HepG2 (cell line): Measurements from ENCODE around the gene ANKRD13D. TPM values are rescaled to one million over a fixed set of nuclear protein-coding genes. Genes with fewer than 3 reads are reported as not detected.
A peak's percentile ranks its signal among the peaks of the same experiment; 100 is the strongest.

Experiments
- ARID2 ChIP-seq: sonication (generic); formaldehyde crosslinking; IDR thresholded peaks from 2 replicates; pipeline ENCODE4 v1.8.1; 2022; ENCODE audit warnings: mild to moderate bottlenecking, missing genetic modification reagents, borderline replicate concordance
- ATF3 ChIP-seq: sonication (generic); formaldehyde crosslinking; IDR thresholded peaks from 2 replicates; pipeline ENCODE4 v1.4.0; 2020; ENCODE audit warnings: missing genetic modification reagents
- CHD4 ChIP-seq: fragments of 200-600 bp; sonication (generic); IDR thresholded peaks from 2 replicates; pipeline ENCODE4 v1.7.0; 2017; ENCODE audit warnings: mild to moderate bottlenecking, low read length, borderline replicate concordance
- CREM ChIP-seq, 2 experiments: sonication (generic) in 1 of 2; formaldehyde crosslinking in 1 of 2; IDR thresholded peaks; 2 replicates each; pipeline versions ENCODE4 v1.4.0 to v1.6.1; 2016 to 2020; ENCODE audit warnings: antibody characterized with exemption in 1 of 2, mild to moderate bottlenecking in 1 of 2, missing genetic modification reagents in 1 of 2
- FOSL2 ChIP-seq: sonication (generic); formaldehyde crosslinking; IDR thresholded peaks from 2 replicates; pipeline ENCODE4 v1.4.0; 2020; ENCODE audit warnings: missing genetic modification reagents
- GATA4 ChIP-seq: sonication (generic); IDR thresholded peaks from 2 replicates; pipeline ENCODE4 v1.6.1; 2016; ENCODE audit warnings: antibody characterized with exemption, low read depth, borderline replicate concordance
- KLF6 ChIP-seq: IDR thresholded peaks from 2 replicates; pipeline ENCODE4 v1.8.0; 2016; ENCODE audit warnings: missing biosample characterization, missing genetic modification reagents
- NR2F2 ChIP-seq: IDR thresholded peaks from 2 replicates; pipeline ENCODE4 v1.6.1; 2012; ENCODE audit warnings: low read depth, inconsistent platforms, borderline replicate concordance
- RFX1 ChIP-seq: fragments of 450-650 bp; IDR thresholded peaks from 2 replicates; pipeline ENCODE4 v1.6.1; 2017
- SAP130 ChIP-seq: IDR thresholded peaks from 2 replicates; pipeline ENCODE4 v1.6.1; 2016; ENCODE audit warnings: low read depth
- SMARCC2 ChIP-seq: fragments of 450-650 bp; IDR thresholded peaks from 2 replicates; pipeline ENCODE4 v1.6.1; 2017; ENCODE audit warnings: antibody characterized with exemption, mild to moderate bottlenecking
- TMF1 ChIP-seq: sonication (generic); formaldehyde crosslinking; IDR thresholded peaks from 2 replicates; pipeline ENCODE4 v1.8.1; 2022; ENCODE audit warnings: low read depth, missing genetic modification reagents
- TRIM22 ChIP-seq: fragments of 450-650 bp; IDR thresholded peaks from 2 replicates; pipeline ENCODE4 v1.6.1; 2017
- ZBTB34 ChIP-seq: sonication (generic); formaldehyde crosslinking; IDR thresholded peaks from 2 replicates; pipeline ENCODE4 v1.8.0; 2022; ENCODE audit warnings: mild to moderate bottlenecking, missing genetic modification reagents
- ZNF12 ChIP-seq: sonication (generic); formaldehyde crosslinking; IDR thresholded peaks from 2 replicates; pipeline ENCODE4 v1.5.0; 2020; ENCODE audit warnings: missing genetic modification reagents
- ZNF362 ChIP-seq: sonication (generic); formaldehyde crosslinking; IDR thresholded peaks from 2 replicates; pipeline ENCODE4 v1.4.0; 2020; ENCODE audit warnings: missing genetic modification reagents, mild to moderate bottlenecking, borderline replicate concordance
- ZNF383 ChIP-seq: sonication (generic); formaldehyde crosslinking; IDR thresholded peaks from 2 replicates; pipeline ENCODE4 v1.4.0; 2020; ENCODE audit warnings: missing genetic modification reagents, mild to moderate bottlenecking, borderline replicate concordance
- ZNF629 ChIP-seq: sonication (generic); formaldehyde crosslinking; conservative IDR thresholded peaks from 2 replicates; pipeline ENCODE4 v1.5.0; 2020; ENCODE audit warnings: missing genetic modification reagents
- polyA plus RNA-seq, 8 experiments: library from polyadenylated mRNA; depleted of rRNA in 3 of 8; stranded (reverse) in 7 of 8; unstranded in 1 of 8; fragments of >200 nt; fragmentation: Illumina TruSeq in 4 of 8; extraction: Trizol in 4 of 8; gene quantifications; 2 replicates each; pipeline versions ENCODE4 v1.2.1 to v1.2.3, GENCODE V29; 2011 to 2016; ENCODE audit warnings: low read depth in 4 of 8, missing spikeins in 1 of 8, mixed read lengths in 1 of 8; ENCODE audit not compliant: insufficient read depth in 1 of 8
- total RNA-seq, 5 experiments: library from RNA; depleted of rRNA; stranded (reverse); fragments of >200 nt; fragmentation: Illumina TruSeq; extraction: Trizol; gene quantifications; 2 replicates each; pipeline ENCODE4 v1.2.3, GENCODE V29; 2016; ENCODE audit warnings: low read depth in 1 of 5
- TF ChIP-seq, protein P1 (sequence below): sonication (generic); formaldehyde crosslinking; IDR thresholded peaks from 2 replicates; pipeline ENCODE4 v1.4.0; 2020; ENCODE audit warnings: missing genetic modification reagents, borderline replicate concordance

The ANKRD13D gene
- total and polyA plus RNA-seq, 2 of the 13 experiments (the other 11 are each of a cell fraction or from before 2014, with no cell fraction given): 18.6 to 27.3 TPM

- TF ChIP-seq KLF6 (CRISPR knock-in tag): no peak
- TF ChIP-seq, protein P1, sequence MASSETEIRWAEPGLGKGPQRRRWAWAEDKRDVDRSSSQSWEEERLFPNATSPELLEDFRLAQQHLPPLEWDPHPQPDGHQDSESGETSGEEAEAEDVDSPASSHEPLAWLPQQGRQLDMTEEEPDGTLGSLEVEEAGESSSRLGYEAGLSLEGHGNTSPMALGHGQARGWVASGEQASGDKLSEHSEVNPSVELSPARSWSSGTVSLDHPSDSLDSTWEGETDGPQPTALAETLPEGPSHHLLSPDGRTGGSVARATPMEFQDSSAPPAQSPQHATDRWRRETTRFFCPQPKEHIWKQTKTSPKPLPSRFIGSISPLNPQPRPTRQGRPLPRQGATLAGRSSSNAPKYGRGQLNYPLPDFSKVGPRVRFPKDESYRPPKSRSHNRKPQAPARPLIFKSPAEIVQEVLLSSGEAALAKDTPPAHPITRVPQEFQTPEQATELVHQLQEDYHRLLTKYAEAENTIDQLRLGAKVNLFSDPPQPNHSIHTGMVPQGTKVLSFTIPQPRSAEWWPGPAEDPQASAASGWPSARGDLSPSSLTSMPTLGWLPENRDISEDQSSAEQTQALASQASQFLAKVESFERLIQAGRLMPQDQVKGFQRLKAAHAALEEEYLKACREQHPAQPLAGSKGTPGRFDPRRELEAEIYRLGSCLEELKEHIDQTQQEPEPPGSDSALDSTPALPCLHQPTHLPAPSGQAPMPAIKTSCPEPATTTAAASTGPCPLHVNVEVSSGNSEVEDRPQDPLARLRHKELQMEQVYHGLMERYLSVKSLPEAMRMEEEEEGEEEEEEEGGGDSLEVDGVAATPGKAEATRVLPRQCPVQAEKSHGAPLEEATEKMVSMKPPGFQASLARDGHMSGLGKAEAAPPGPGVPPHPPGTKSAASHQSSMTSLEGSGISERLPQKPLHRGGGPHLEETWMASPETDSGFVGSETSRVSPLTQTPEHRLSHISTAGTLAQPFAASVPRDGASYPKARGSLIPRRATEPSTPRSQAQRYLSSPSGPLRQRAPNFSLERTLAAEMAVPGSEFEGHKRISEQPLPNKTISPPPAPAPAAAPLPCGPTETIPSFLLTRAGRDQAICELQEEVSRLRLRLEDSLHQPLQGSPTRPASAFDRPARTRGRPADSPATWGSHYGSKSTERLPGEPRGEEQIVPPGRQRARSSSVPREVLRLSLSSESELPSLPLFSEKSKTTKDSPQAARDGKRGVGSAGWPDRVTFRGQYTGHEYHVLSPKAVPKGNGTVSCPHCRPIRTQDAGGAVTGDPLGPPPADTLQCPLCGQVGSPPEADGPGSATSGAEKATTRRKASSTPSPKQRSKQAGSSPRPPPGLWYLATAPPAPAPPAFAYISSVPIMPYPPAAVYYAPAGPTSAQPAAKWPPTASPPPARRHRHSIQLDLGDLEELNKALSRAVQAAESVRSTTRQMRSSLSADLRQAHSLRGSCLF (CRISPR knock-in tag): no peak
- peak; percentile 86 for TF ChIP-seq SAP130 (CRISPR knock-in tag)
- TF ChIP-seq NR2F2: no peak
- TF ChIP-seq ZNF362: no peak
- TF ChIP-seq ATF3 (CRISPR knock-in tag): no peak
- TF ChIP-seq SMARCC2: no peak
- peak; percentile 73; the same call in 1 of the 2 replicates for TF ChIP-seq ZNF629 (CRISPR knock-in tag)
- TF ChIP-seq FOSL2 (CRISPR knock-in tag): no peak
- no peak for TF ChIP-seq ZNF383
- no peak for TF ChIP-seq GATA4
- 0 out of 2 replicates have a peak, but pooled peaks have one; percentile 46 for TF ChIP-seq ARID2 (CRISPR knock-in tag)
- TF ChIP-seq CREM (IDR thresholded peaks at IDR 0.05): no peak
- no peak for TF ChIP-seq CREM (CRISPR knock-in tag; IDR thresholded peaks at IDR 0.05)
- peak; percentile 74 for TF ChIP-seq RFX1
- no peak for TF ChIP-seq ZBTB34 (CRISPR knock-in tag)
- TF ChIP-seq TRIM22: no peak
- TF ChIP-seq ZNF12 (CRISPR knock-in tag): no peak
- no peak for TF ChIP-seq TMF1 (CRISPR knock-in tag)
- TF ChIP-seq CHD4: no peak
These were observed 48.3 kb upstream of the ANKRD13D start (continued) for GRCh38 chr11:67240576-67241389.
